Suprapubic skin (tissue), 3 donors: Measurements from ENCODE around the gene LRPAP1.

Source experiments
- POLR2A ChIP-seq, 2 donors: fragments of 450-650 bp; IDR thresholded peaks; one replicate each; pipeline ENCODE4 v1.6.1; 2017; ENCODE audit warnings: antibody characterized with exemption in 2 of 2, mild to moderate bottlenecking in 2 of 2, moderate library complexity in 2 of 2
- TF ChIP-seq, protein P1 (sequence below), 2 donors: fragments of 200-600 bp in 1 of 2; fragments of 450-650 bp in 1 of 2; sonication (generic) in 1 of 2; IDR thresholded peaks; one replicate each; pipeline ENCODE4 v1.5.1; 2016 to 2019; ENCODE audit warnings: antibody characterized with exemption in 2 of 2, mild to moderate bottlenecking in 1 of 2, moderate library complexity in 1 of 2

DNA sequence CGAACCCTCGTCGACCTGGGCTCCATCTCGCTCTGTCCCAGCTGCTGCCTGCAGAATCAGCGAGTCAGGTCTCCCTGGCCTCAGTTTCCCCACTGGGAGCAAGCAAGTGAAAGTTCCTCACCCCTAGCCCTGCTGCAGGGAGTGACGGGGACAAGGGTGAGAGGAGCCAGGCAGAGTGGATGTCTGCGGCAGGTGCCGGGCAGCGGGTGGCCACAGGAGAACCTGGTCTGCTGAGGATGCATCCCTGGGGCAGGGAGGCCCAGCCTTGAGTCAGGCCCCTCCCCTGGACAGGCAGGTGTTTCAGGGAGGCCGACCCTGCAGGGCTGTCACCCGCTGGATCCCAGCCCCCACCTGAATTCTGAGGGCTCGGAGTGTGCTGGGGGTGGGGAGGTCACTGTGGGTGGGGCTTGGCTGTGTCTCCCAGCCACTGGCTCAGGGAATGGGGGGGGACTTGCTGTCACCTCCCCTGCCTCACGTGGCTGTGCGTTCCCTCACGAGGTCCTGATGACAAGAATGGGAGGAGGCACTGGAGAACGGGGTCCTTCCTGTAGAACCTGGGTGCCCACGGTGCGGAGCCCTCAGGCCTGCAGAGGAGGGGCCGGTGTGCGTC is 33.2 kb downstream of the LRPAP1 start:
- TF ChIP-seq, protein P1, sequence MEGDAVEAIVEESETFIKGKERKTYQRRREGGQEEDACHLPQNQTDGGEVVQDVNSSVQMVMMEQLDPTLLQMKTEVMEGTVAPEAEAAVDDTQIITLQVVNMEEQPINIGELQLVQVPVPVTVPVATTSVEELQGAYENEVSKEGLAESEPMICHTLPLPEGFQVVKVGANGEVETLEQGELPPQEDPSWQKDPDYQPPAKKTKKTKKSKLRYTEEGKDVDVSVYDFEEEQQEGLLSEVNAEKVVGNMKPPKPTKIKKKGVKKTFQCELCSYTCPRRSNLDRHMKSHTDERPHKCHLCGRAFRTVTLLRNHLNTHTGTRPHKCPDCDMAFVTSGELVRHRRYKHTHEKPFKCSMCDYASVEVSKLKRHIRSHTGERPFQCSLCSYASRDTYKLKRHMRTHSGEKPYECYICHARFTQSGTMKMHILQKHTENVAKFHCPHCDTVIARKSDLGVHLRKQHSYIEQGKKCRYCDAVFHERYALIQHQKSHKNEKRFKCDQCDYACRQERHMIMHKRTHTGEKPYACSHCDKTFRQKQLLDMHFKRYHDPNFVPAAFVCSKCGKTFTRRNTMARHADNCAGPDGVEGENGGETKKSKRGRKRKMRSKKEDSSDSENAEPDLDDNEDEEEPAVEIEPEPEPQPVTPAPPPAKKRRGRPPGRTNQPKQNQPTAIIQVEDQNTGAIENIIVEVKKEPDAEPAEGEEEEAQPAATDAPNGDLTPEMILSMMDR (IDR thresholded peaks at IDR 0.05), result no peak
- TF ChIP-seq POLR2A (IDR thresholded peaks at IDR 0.05), result no peak
